Endodermal cell (in vitro differentiated cells): ENCODE results near the gene SMTN. TPM values are rescaled to one million over a fixed set of nuclear protein-coding genes. Genes with fewer than 3 reads are reported as not detected.

Source experiments
- DNase-seq: peaks from one replicate; pipeline ENCODE4 v3.0.0-alpha.2; 2017
- H3K27ac ChIP-seq: 2 replicates; pipeline ENCODE4 v1.5.1; 2013; ENCODE audit warnings: mild to moderate bottlenecking, low read depth, low read length, moderate library complexity
- H3K27me3 ChIP-seq: 2 replicates; pipeline ENCODE4 v1.6.1; 2013; ENCODE audit warnings: mild to moderate bottlenecking, low read length, moderate library complexity; ENCODE audit not compliant: insufficient read depth, control insufficient read depth, poor library complexity, severe bottlenecking
- H3K36me3 ChIP-seq: 2 replicates; pipeline ENCODE4 v1.7.0; 2013; ENCODE audit warnings: mild to moderate bottlenecking, low read length, moderate library complexity; ENCODE audit not compliant: control insufficient read depth, insufficient read depth
- H3K4me1 ChIP-seq: one replicate; pipeline ENCODE4 v1.7.0; 2013; ENCODE audit warnings: low read length; ENCODE audit not compliant: control insufficient read depth, insufficient read depth
- H3K4me3 ChIP-seq: 2 replicates; pipeline ENCODE4 v1.5.1; 2013; ENCODE audit warnings: mild to moderate bottlenecking, low read length, moderate library complexity
- H3K9ac ChIP-seq: 2 replicates; pipeline ENCODE4 v1.6.1; 2013; ENCODE audit warnings: mild to moderate bottlenecking, low read length, moderate library complexity; ENCODE audit not compliant: poor library complexity, severe bottlenecking; ENCODE audit errors: extremely low read depth
- H3K9me3 ChIP-seq: 2 replicates; pipeline ENCODE4 v1.6.1; 2013; ENCODE audit warnings: mild to moderate bottlenecking, low read length, moderate library complexity; ENCODE audit not compliant: control insufficient read depth
- H3K27ac Mint-ChIP-seq: 2 replicates; pipeline ENCODE4 v1.8.0; 2020; ENCODE audit warnings: mixed read lengths
- H3K27me3 Mint-ChIP-seq: 2 replicates; pipeline ENCODE4 v1.8.0; 2021; ENCODE audit warnings: mild to moderate bottlenecking, mixed read lengths; ENCODE audit not compliant: insufficient read depth
- H3K36me3 Mint-ChIP-seq: 2 replicates; pipeline ENCODE4 v1.8.0; 2020; ENCODE audit warnings: low read depth, mixed read lengths
- H3K4me1 Mint-ChIP-seq: 2 replicates; pipeline ENCODE4 v1.8.0; 2020; ENCODE audit warnings: mixed read lengths
- H3K4me3 Mint-ChIP-seq: 2 replicates; pipeline ENCODE4 v1.8.0; 2020; ENCODE audit warnings: mild to moderate bottlenecking, moderate library complexity, mixed read lengths
- H3K9me3 Mint-ChIP-seq: 2 replicates; pipeline ENCODE4 v1.8.0; 2020; ENCODE audit warnings: mild to moderate bottlenecking, mixed read lengths
- CTCF ChIP-seq: fragments of 200-600 bp; sonication (generic); conservative IDR thresholded peaks from 2 replicates; pipeline ENCODE4 v1.5.0; 2021; ENCODE audit warnings: antibody characterized with exemption, mild to moderate bottlenecking
- WGBS, 2 experiments: methylation state at CpG; one replicate each; pipeline versions ENCODE4 v1.1.5 to v1.1.7; 2013; ENCODE audit warnings: missing lambda C conversion rate in 2 of 2, mixed read lengths in 1 of 2; ENCODE audit not compliant: insufficient coverage in 1 of 2, insufficient read length in 1 of 2; 5-methylcytosine and 5-hydroxymethylcytosine counted together
- total RNA-seq, 2 donors: library from RNA; stranded (reverse); fragmentation: NEBNext Ultra II Directional in 1 of 2; extraction: Animal tissue kit (Norgen Biotek cat#: 25700) in 1 of 2; gene quantifications; 2 replicates in 1 of 2; 3 replicates in 1 of 2; pipeline ENCODE4 v1.2.1, GENCODE V29; 2021

SMTN gene
- total RNA-seq, 2 donors from 2014 or later, result 23.6 to 35.8 TPM

GRCh38 chr22:31120642-31121041 is 39.5 kb downstream of the SMTN start:
- H3K9me3 ChIP-seq, result no peaks in the 10 kb centered on the region
- no peaks in the 10 kb centered on the region for H3K4me1 ChIP-seq
- peak; percentile 51 for DNase-seq
- Mint-ChIP-seq H3K9me3 (no peaks in the 10 kb centered on the region), H3K36me3 (no peaks in the 10 kb centered on the region), H3K4me3 (no peak overlapping the region), H3K27me3 (peaks cover 11% of the 10 kb centered on the region), H3K27ac (no peak overlapping the region), H3K4me1 (no peaks in the 10 kb centered on the region)
- 88 to 100% methylated on average over 1 of the region's 1 CpG for WGBS, 2 experiments
- H3K4me3 ChIP-seq, result no peak overlapping the region
- no peak overlapping the region for H3K27ac ChIP-seq
- H3K36me3 ChIP-seq, result no peaks in the 10 kb centered on the region
- H3K9ac ChIP-seq, result no peak overlapping the region
- H3K27me3 ChIP-seq, result no peaks in the 10 kb centered on the region
- TF ChIP-seq CTCF, result no peak

- Mint-ChIP-seq H3K36me3 (no peaks in the 10 kb centered on the region), H3K4me3 (no peak overlapping the region), H3K9me3 (no peaks in the 10 kb centered on the region), H3K27ac (no peak overlapping the region), H3K27me3 (peaks cover 11% of the 10 kb centered on the region), H3K4me1 (no peaks in the 10 kb centered on the region)
- no peak for DNase-seq
- Histone ChIP-seq H3K27ac (no peak overlapping the region), H3K9me3 (no peaks in the 10 kb centered on the region), H3K4me3 (no peak overlapping the region), H3K36me3 (no peaks in the 10 kb centered on the region), H3K27me3 (no peaks in the 10 kb centered on the region), H3K4me1 (no peaks in the 10 kb centered on the region), H3K9ac (no peak overlapping the region)
- WGBS, 2 experiments, result 94 to 97% methylated on average over 4 of the region's 4 CpGs
- TF ChIP-seq CTCF, result no peak
These were observed 40.3 kb downstream of the SMTN start for GRCh38 chr22:31121403-31121802.

GRCh38 chr22:31122196-31122531 is 41.0 kb downstream of the SMTN start:
- Mint-ChIP-seq H3K9me3 (no peaks in the 10 kb centered on the region), H3K4me3 (no peak overlapping the region), H3K27ac (no peak overlapping the region), H3K36me3 (no peaks in the 10 kb centered on the region), H3K27me3 (peaks cover 11% of the 10 kb centered on the region), H3K4me1 (no peaks in the 10 kb centered on the region)
- Histone ChIP-seq H3K4me3 (no peak overlapping the region), H3K4me1 (no peaks in the 10 kb centered on the region), H3K27ac (no peak overlapping the region), H3K9me3 (no peaks in the 10 kb centered on the region), H3K9ac (no peak overlapping the region), H3K27me3 (no peaks in the 10 kb centered on the region), H3K36me3 (no peaks in the 10 kb centered on the region)
- 100% methylated on average over 2 of the region's 2 CpGs for WGBS, 2 experiments
- no peak for TF ChIP-seq CTCF
- DNase-seq, result no peak
